AG09319 (cell line): Measurements from ENCODE around the gene FAH.

Experiments used
- DNase-seq: peaks from one replicate; pipeline ENCODE4 v3.0.0-alpha.2; 2010; ENCODE audit warnings: low read depth; ENCODE audit errors: extremely low read depth
- CTCF ChIP-seq: IDR thresholded peaks from 2 replicates; pipeline ENCODE4 v1.5.1; 2011; ENCODE audit warnings: low read depth, mild to moderate bottlenecking, inconsistent platforms, low read length, moderate library complexity

FAH gene

GRCh38 chr15:80156176-80156720 lies 3.4 kb downstream of the FAH start:
- TF ChIP-seq CTCF = no peak

GRCh38 chr15:80157215-80157614 lies 4.4 kb downstream of the FAH start:
- DNase-seq = no peak
- no peak for TF ChIP-seq CTCF

More at GRCh38 chr15:80156176-80156720, 3.4 kb downstream of the FAH start:
- DNase-seq = no peak

GRCh38 chr15:80159301-80159700 lies 6.5 kb downstream of the FAH start:
- TF ChIP-seq CTCF = no peak
- no peak for DNase-seq

- no peak for TF ChIP-seq CTCF
- DNase-seq = no peak
Observed at GRCh38 chr15:80159811-80160569, 7.2 kb downstream of the FAH start.

- TF ChIP-seq CTCF = no peak
- DNase-seq = peak; percentile 54
Observed at GRCh38 chr15:80160570-80161156, 7.9 kb downstream of the FAH start.

GRCh38 chr15:80161468-80162016 lies 8.7 kb downstream of the FAH start:
- no peak for DNase-seq

More at GRCh38 chr15:80161468-80162016, 8.7 kb downstream of the FAH start:
- no peak for TF ChIP-seq CTCF
